Spleen (tissue), 11 donors: ENCODE data around the gene AMIGO3. TPM values are rescaled to one million over a fixed set of nuclear protein-coding genes. Genes with fewer than 3 reads are reported as not detected.

Source experiments
- DNase-seq: peaks from one replicate; pipeline ENCODE4 v3.0.0-alpha.2; 2020
- H3K27ac ChIP-seq, 8 donors: fragments of 200-600 bp; sonication (generic) in 7 of 8; 1 replicate in 4 of 8; 2 replicates in 4 of 8; pipeline versions ENCODE4 v1.5.0 to v1.8.0; 2016 to 2021; ENCODE audit warnings: inconsistent platforms in 4 of 8, mild to moderate bottlenecking in 4 of 8, moderate library complexity in 1 of 8
- H3K27me3 ChIP-seq, 7 donors: fragments of 200-600 bp; sonication (generic) in 6 of 7; replicated peaks in 1 of 7; 1 replicate in 4 of 7; 2 replicates in 3 of 7; pipeline versions ENCODE4 v1.5.0 to v1.8.0; 2016 to 2021; ENCODE audit warnings: inconsistent platforms in 3 of 7, mild to moderate bottlenecking in 1 of 7
- H3K36me3 ChIP-seq, 6 donors: fragments of 200-600 bp; sonication (generic) in 5 of 6; 1 replicate in 4 of 6; 2 replicates in 2 of 6; pipeline versions ENCODE4 v1.5.0 to v1.8.0; 2016 to 2021; ENCODE audit warnings: inconsistent platforms in 2 of 6
- H3K4me1 ChIP-seq, 6 donors: fragments of 200-600 bp; sonication (generic) in 5 of 6; 1 replicate in 3 of 6; 2 replicates in 3 of 6; pipeline versions ENCODE4 v1.5.0 to v1.8.0; 2016 to 2021; ENCODE audit warnings: inconsistent platforms in 3 of 6
- H3K4me3 ChIP-seq, 8 donors: fragments of 200-600 bp; sonication (generic) in 7 of 8; 1 replicate in 4 of 8; 2 replicates in 4 of 8; pipeline versions ENCODE4 v1.5.0 to v1.8.0; 2016 to 2021; ENCODE audit warnings: inconsistent platforms in 4 of 8, mild to moderate bottlenecking in 4 of 8, moderate library complexity in 2 of 8
- H3K9me3 ChIP-seq, 8 donors: fragments of 200-600 bp; sonication (generic) in 7 of 8; 1 replicate in 4 of 8; 2 replicates in 4 of 8; pipeline versions ENCODE4 v1.5.0 to v1.8.0; 2016 to 2021; ENCODE audit warnings: inconsistent platforms in 4 of 8
- CTCF ChIP-seq, 11 experiments: fragments of 200-600 bp in 7 of 11; fragments of 450-650 bp in 4 of 11; sonication (generic) in 4 of 11; IDR thresholded peaks in 8 of 11; conservative IDR thresholded peaks in 3 of 11; 1 replicate in 7 of 11; 2 replicates in 4 of 11; pipeline versions ENCODE4 v1.4.0 to v1.8.0; 2016 to 2021; ENCODE audit warnings: antibody characterized with exemption in 11 of 11, inconsistent platforms in 4 of 11, mild to moderate bottlenecking in 1 of 11
- POLR2A ChIP-seq, 3 donors: fragments of 450-650 bp; IDR thresholded peaks; one replicate each; pipeline ENCODE4 v1.5.1; 2017; ENCODE audit warnings: antibody characterized with exemption in 3 of 3, mild to moderate bottlenecking in 1 of 3
- POLR2AphosphoS5 ChIP-seq, 3 donors: sonication (generic); formaldehyde crosslinking; IDR thresholded peaks; one replicate each; pipeline ENCODE4 v1.5.1; 2017; ENCODE audit warnings: antibody characterized with exemption in 3 of 3
- WGBS, 5 donors: extraction: QIAGEN DNeasy Blood & Tissue Kit in 3 of 5; methylation state at CpG; one replicate each; pipeline versions ENCODE4 v1.1.5 to v1.1.7; 2013 to 2018; 5-methylcytosine and 5-hydroxymethylcytosine counted together
- intact Hi-C: fragments of 100-400 bp; cut with DNase I; formaldehyde crosslinking; loops from one replicate; pipeline ENCODE4 v1.15.0; 2023; ENCODE audit warnings: low total_unique reads
- polyA plus RNA-seq, 3 donors: library from polyadenylated mRNA; stranded (reverse); fragments of 200-250 nt; gene quantifications; one replicate each; pipeline ENCODE4 v1.2.1, GENCODE V29; 2013
- total RNA-seq, 7 donors: library from RNA; depleted of rRNA in 3 of 7; stranded (reverse); fragments of >200 nt in 3 of 7; fragmentation: NEBNext Ultra II Directional in 4 of 7; extraction: Animal tissue kit (Norgen Biotek cat#: 25700) in 4 of 7; gene quantifications; one replicate each; pipeline versions ENCODE4 v1.1.0 to v1.2.1, GENCODE V29; 2016 to 2021
- donor health status: healthy with polysubstance abuse.
- donor health status: DM: no; HTN: no; CAD: no; lungs with moderate emphysema.
- donor health status: DM: no; HTN: no; CAD: no.
- donor health status: Bipolar disorder and iron deficiency.
- donor health status: healthy.
- donor health status: DM: no; HTN: no; CAD: no.
- donor health status: DM: yes; HTN: yes; CAD: no.

Gene AMIGO3
- total and polyA plus RNA-seq, 10 donors, result 0.23 to 1.6 (median 0.95) TPM; not detected in 4

GRCh38 chr3:49740427-49740826 lies 20.9 kb upstream of the AMIGO3 start:
- Histone ChIP-seq H3K27me3 (no peaks in the 10 kb centered on the region), H3K27ac (no peak overlapping the region), H3K9me3 (no peaks in the 10 kb centered on the region), H3K36me3 (peaks cover 0 to 97% (median 51%) of the 10 kb centered on the region in 6 donors), H3K4me3 (no peak overlapping the region), H3K4me1 (peaks cover 0 to 4% (median 0%) of the 10 kb centered on the region in 6 donors)
- TF ChIP-seq CTCF (IDR thresholded peaks at IDR 0.05 in 8 of 11, conservative IDR thresholded peaks at IDR 0.05 in 3 of 11), result no peak
- TF ChIP-seq POLR2AphosphoS5 (IDR thresholded peaks at IDR 0.05), result no peak
- TF ChIP-seq POLR2A (IDR thresholded peaks at IDR 0.05), result no peak
- no peak for DNase-seq
- intact Hi-C loops, result no loop called here

- intact Hi-C loops, result no loop called here
- no peak for DNase-seq
- peaks cover 0 to 15% (median 6%) of the 10 kb centered on the region in 6 donors for H3K4me1 ChIP-seq
- H3K27ac ChIP-seq, result no peak overlapping the region
- H3K27me3 ChIP-seq, result no peaks in the 10 kb centered on the region
- TF ChIP-seq POLR2A (IDR thresholded peaks at IDR 0.05), result no peak
- TF ChIP-seq POLR2AphosphoS5 (IDR thresholded peaks at IDR 0.05), result peak in 1 of 3 donors; percentile 20
- H3K36me3 ChIP-seq, result peaks cover 0 to 97% (median 52%) of the 10 kb centered on the region in 6 donors
- H3K4me3 ChIP-seq, result no peak overlapping the region
- no peaks in the 10 kb centered on the region for H3K9me3 ChIP-seq
- WGBS, 5 donors, result 92 to 97% (median 94%) methylated on average over 11 of the region's 11 CpGs
Observed at GRCh38 chr3:49738067-49738713, 18.7 kb upstream of the AMIGO3 start.

GRCh38 chr3:49734752-49735151 lies 15.3 kb upstream of the AMIGO3 start:
- no peak for TF ChIP-seq CTCF (IDR thresholded peaks at IDR 0.05 in 8 of 11, conservative IDR thresholded peaks at IDR 0.05 in 3 of 11)
- TF ChIP-seq POLR2A (IDR thresholded peaks at IDR 0.05), result no peak
- no peak for TF ChIP-seq POLR2AphosphoS5 (IDR thresholded peaks at IDR 0.05)
- no peak for DNase-seq
- H3K27ac ChIP-seq, result no peak overlapping the region
- no peaks in the 10 kb centered on the region for H3K27me3 ChIP-seq
- 94 to 99% (median 97%) methylated on average over 6 of the region's 6 CpGs for WGBS, 5 donors
- H3K4me3 ChIP-seq, result no peak overlapping the region
- H3K36me3 ChIP-seq, result peaks cover 0 to 100% (median 70%) of the 10 kb centered on the region in 6 donors
- H3K4me1 ChIP-seq, result peaks cover 0 to 12% (median 6%) of the 10 kb centered on the region in 6 donors
- intact Hi-C loops, result no loop called here
- no peaks in the 10 kb centered on the region for H3K9me3 ChIP-seq

GRCh38 chr3:49733551-49733950 lies 14.1 kb upstream of the AMIGO3 start:
- peaks cover 0 to 12% (median 6%) of the 10 kb centered on the region in 6 donors for H3K4me1 ChIP-seq
- no peaks in the 10 kb centered on the region for H3K9me3 ChIP-seq
- no peak overlapping the region for H3K27ac ChIP-seq
- no peak overlapping the region for H3K4me3 ChIP-seq
- DNase-seq, result no peak
- TF ChIP-seq POLR2A (IDR thresholded peaks at IDR 0.05), result no peak
- TF ChIP-seq CTCF (IDR thresholded peaks at IDR 0.05 in 8 of 11, conservative IDR thresholded peaks at IDR 0.05 in 3 of 11), result no peak
- H3K27me3 ChIP-seq, result no peaks in the 10 kb centered on the region
- peaks cover 0 to 100% (median 68%) of the 10 kb centered on the region in 6 donors for H3K36me3 ChIP-seq
- 32 to 71% (median 55%) methylated on average over 1 of the region's 1 CpG for WGBS, 5 donors
- intact Hi-C loops, result no loop called here
